ENCODE measurements around the gene TMCO4.

Gene TMCO4

GRCh38 chr1:19680644-19681043, 119.1 kb downstream of the TMCO4 start:
- no peak for DNase-seq

GRCh38 chr1:19679691-19680090, 120.0 kb downstream of the TMCO4 start:
- DNase-seq = no peak

GRCh38 chr1:19678931-19679453, 120.7 kb downstream of the TMCO4 start:
- no peak for DNase-seq

- no peak for DNase-seq
These were observed 121.2 kb downstream of the TMCO4 start for GRCh38 chr1:19678493-19678892.

GRCh38 chr1:19676438-19676922, 123.2 kb downstream of the TMCO4 start:
- peak; percentile 67 for DNase-seq

GRCh38 chr1:19675797-19676196, 123.9 kb downstream of the TMCO4 start:
- no peak for DNase-seq

- no peak for DNase-seq
These were observed 127.5 kb downstream of the TMCO4 start for GRCh38 chr1:19672237-19672636.

GRCh38 chr1:19670787-19671186, 128.9 kb downstream of the TMCO4 start:
- DNase-seq = no peak

- DNase-seq = no peak
These were observed 130.8 kb downstream of the TMCO4 start for GRCh38 chr1:19668888-19669287.

- no peak for DNase-seq
These were observed 133.9 kb downstream of the TMCO4 start for GRCh38 chr1:19665496-19666465.

GRCh38 chr1:19665186-19665495, 134.6 kb downstream of the TMCO4 start:
- no peak for DNase-seq

GRCh38 chr1:19664453-19665185, 135.1 kb downstream of the TMCO4 start, which contains the start of gene HTR6:
Gene HTR6 (plus strand): TSS chr1:19664875. CDS start chr1:19665754, 879 bp downstream.
- no peak for DNase-seq

GRCh38 chr1:19662313-19662712, 137.4 kb downstream of the TMCO4 start:
- DNase-seq = no peak

GRCh38 chr1:19661721-19662228, 137.9 kb downstream of the TMCO4 start:
- peak; percentile 44 for DNase-seq

- DNase-seq = no peak
These were observed 141.5 kb downstream of the TMCO4 start for GRCh38 chr1:19658186-19658585.

- DNase-seq = no peak
These were observed 142.2 kb downstream of the TMCO4 start for GRCh38 chr1:19657511-19657910.

GRCh38 chr1:19656780-19657466, 142.8 kb downstream of the TMCO4 start:
- no peak for DNase-seq

GRCh38 chr1:19656134-19656779, 143.5 kb downstream of the TMCO4 start:
- DNase-seq = no peak

GRCh38 chr1:19655718-19656080, 144.0 kb downstream of the TMCO4 start:
- no peak for DNase-seq

- DNase-seq = no peak
These were observed 144.6 kb downstream of the TMCO4 start for GRCh38 chr1:19654886-19655717.

- no peak for DNase-seq
These were observed 145.3 kb downstream of the TMCO4 start for GRCh38 chr1:19654386-19654785.
